Measurements from ENCODE around the gene MELTF.

MELTF gene

GRCh38 chr3:196969660-196970546, 59.7 kb downstream of the MELTF start:
- Histone ChIP-seq H3K4me1 (ENCODE audit: control insufficient read depth, insufficient read depth, low read length) (no peaks in the 10 kb centered on the region; the same call in 1 of the 2 replicates), H3K27ac (ENCODE audit: low read depth, low read length) (no peak overlapping the region), H3K9ac (ENCODE audit: low read depth, low read length) (no peak overlapping the region), H3K36me3 (ENCODE audit: control insufficient read depth, insufficient read depth, low read length) (no peaks in the 10 kb centered on the region), H3K4me3 (ENCODE audit: low read depth, low read length) (peak overlapping the region; percentile 62; the same call in 1 of the 2 replicates), H3K9me3 (ENCODE audit: control insufficient read depth, insufficient read depth, low read length) (peaks cover 4% of the 10 kb centered on the region; the same call in 1 of the 2 replicates), H3K27me3 (ENCODE audit: control insufficient read depth, insufficient read depth, low read length) (peaks cover 67% of the 10 kb centered on the region)

- Histone ChIP-seq H3K27ac (ENCODE audit: low read depth, low read length) (no peak overlapping the region), H3K9ac (ENCODE audit: low read depth, low read length) (no peak overlapping the region), H3K27me3 (ENCODE audit: control insufficient read depth, insufficient read depth, low read length) (peaks cover 70% of the 10 kb centered on the region), H3K4me1 (ENCODE audit: control insufficient read depth, insufficient read depth, low read length) (no peaks in the 10 kb centered on the region; the same call in 1 of the 2 replicates), H3K36me3 (ENCODE audit: control insufficient read depth, insufficient read depth, low read length) (no peaks in the 10 kb centered on the region), H3K9me3 (ENCODE audit: control insufficient read depth, insufficient read depth, low read length) (peaks cover 4% of the 10 kb centered on the region; the same call in 1 of the 2 replicates), H3K4me3 (ENCODE audit: low read depth, low read length) (peak overlapping the region; percentile 62)
These were observed 60.4 kb downstream of the MELTF start for GRCh38 chr3:196969134-196969659.

- Histone ChIP-seq H3K9ac (ENCODE audit: low read depth, low read length) (no peak within 1 kb of the TSS), H3K27ac (ENCODE audit: low read depth, low read length) (no peak within 1 kb of the TSS), H3K4me3 (ENCODE audit: low read depth, low read length) (peak within 1 kb of the TSS; percentile 62), H3K36me3 (ENCODE audit: control insufficient read depth, insufficient read depth, low read length) (no peaks in the 10 kb centered on the region), H3K27me3 (ENCODE audit: control insufficient read depth, insufficient read depth, low read length) (peaks cover 72% of the 10 kb centered on the region), H3K4me1 (ENCODE audit: control insufficient read depth, insufficient read depth, low read length) (no peaks in the 10 kb centered on the region; the same call in 1 of the 2 replicates), H3K9me3 (ENCODE audit: control insufficient read depth, insufficient read depth, low read length) (peaks cover 4% of the 10 kb centered on the region; the same call in 1 of the 2 replicates)
These were observed 61.1 kb downstream of the MELTF start, which contains the start of gene PIGZ for GRCh38 chr3:196968233-196969133. PIGZ (minus strand) TSS chr3:196968833; CDS start chr3:196952031, 16,802 bp downstream.

GRCh38 chr3:196967412-196968232, 62.0 kb downstream of the MELTF start:
- Histone ChIP-seq H3K9me3 (ENCODE audit: control insufficient read depth, insufficient read depth, low read length) (peaks cover 4% of the 10 kb centered on the region; the same call in 1 of the 2 replicates), H3K4me3 (ENCODE audit: low read depth, low read length) (peak overlapping the region; percentile 23; the same call in 1 of the 2 replicates), H3K4me1 (ENCODE audit: control insufficient read depth, insufficient read depth, low read length) (no peaks in the 10 kb centered on the region; the same call in 1 of the 2 replicates), H3K9ac (ENCODE audit: low read depth, low read length) (no peak overlapping the region), H3K36me3 (ENCODE audit: control insufficient read depth, insufficient read depth, low read length) (no peaks in the 10 kb centered on the region), H3K27ac (ENCODE audit: low read depth, low read length) (no peak overlapping the region), H3K27me3 (ENCODE audit: control insufficient read depth, insufficient read depth, low read length) (peaks cover 73% of the 10 kb centered on the region)

GRCh38 chr3:196966526-196967401, 62.9 kb downstream of the MELTF start:
- peaks cover 4% of the 10 kb centered on the region; the same call in 1 of the 2 replicates for H3K9me3 ChIP-seq (ENCODE audit: control insufficient read depth, insufficient read depth, low read length)
- peaks cover 73% of the 10 kb centered on the region for H3K27me3 ChIP-seq (ENCODE audit: control insufficient read depth, insufficient read depth, low read length)
- no peaks in the 10 kb centered on the region; the same call in 1 of the 2 replicates for H3K4me1 ChIP-seq (ENCODE audit: control insufficient read depth, insufficient read depth, low read length)
- no peak overlapping the region for H3K9ac ChIP-seq (ENCODE audit: low read depth, low read length)
- H3K36me3 ChIP-seq (ENCODE audit: control insufficient read depth, insufficient read depth, low read length) = no peaks in the 10 kb centered on the region
- H3K4me3 ChIP-seq (ENCODE audit: low read depth, low read length) = peak overlapping the region; percentile 23; the same call in 1 of the 2 replicates
- H3K27ac ChIP-seq (ENCODE audit: low read depth, low read length) = no peak overlapping the region

GRCh38 chr3:196965804-196966173, 63.8 kb downstream of the MELTF start:
- Histone ChIP-seq H3K9me3 (ENCODE audit: control insufficient read depth, insufficient read depth, low read length) (no peaks in the 10 kb centered on the region), H3K4me3 (ENCODE audit: low read depth, low read length) (no peak overlapping the region), H3K4me1 (ENCODE audit: control insufficient read depth, insufficient read depth, low read length) (no peaks in the 10 kb centered on the region; the same call in 1 of the 2 replicates), H3K27ac (ENCODE audit: low read depth, low read length) (no peak overlapping the region), H3K27me3 (ENCODE audit: control insufficient read depth, insufficient read depth, low read length) (peaks cover 65% of the 10 kb centered on the region), H3K36me3 (ENCODE audit: control insufficient read depth, insufficient read depth, low read length) (no peaks in the 10 kb centered on the region), H3K9ac (ENCODE audit: low read depth, low read length) (no peak overlapping the region)

GRCh38 chr3:196965112-196965803, 64.4 kb downstream of the MELTF start:
- no peak overlapping the region for H3K27ac ChIP-seq (ENCODE audit: low read depth, low read length)
- H3K9me3 ChIP-seq (ENCODE audit: control insufficient read depth, insufficient read depth, low read length) = no peaks in the 10 kb centered on the region
- peaks cover 60% of the 10 kb centered on the region for H3K27me3 ChIP-seq (ENCODE audit: control insufficient read depth, insufficient read depth, low read length)
- H3K4me3 ChIP-seq (ENCODE audit: low read depth, low read length) = no peak overlapping the region
- no peaks in the 10 kb centered on the region for H3K36me3 ChIP-seq (ENCODE audit: control insufficient read depth, insufficient read depth, low read length)
- H3K4me1 ChIP-seq (ENCODE audit: control insufficient read depth, insufficient read depth, low read length) = no peaks in the 10 kb centered on the region; the same call in 1 of the 2 replicates
- H3K9ac ChIP-seq (ENCODE audit: low read depth, low read length) = no peak overlapping the region

GRCh38 chr3:196963631-196963953, 66.0 kb downstream of the MELTF start:
- no peak overlapping the region for H3K9ac ChIP-seq (ENCODE audit: low read depth, low read length)
- H3K27me3 ChIP-seq (ENCODE audit: control insufficient read depth, insufficient read depth, low read length) = peaks cover 43% of the 10 kb centered on the region
- no peak overlapping the region for H3K4me3 ChIP-seq (ENCODE audit: low read depth, low read length)
- no peaks in the 10 kb centered on the region for H3K36me3 ChIP-seq (ENCODE audit: control insufficient read depth, insufficient read depth, low read length)
- no peaks in the 10 kb centered on the region for H3K9me3 ChIP-seq (ENCODE audit: control insufficient read depth, insufficient read depth, low read length)
- no peak overlapping the region for H3K27ac ChIP-seq (ENCODE audit: low read depth, low read length)
- H3K4me1 ChIP-seq (ENCODE audit: control insufficient read depth, insufficient read depth, low read length) = no peaks in the 10 kb centered on the region; the same call in 1 of the 2 replicates

GRCh38 chr3:196962930-196963630, 66.5 kb downstream of the MELTF start:
- Histone ChIP-seq H3K27ac (ENCODE audit: low read depth, low read length) (no peak overlapping the region), H3K9me3 (ENCODE audit: control insufficient read depth, insufficient read depth, low read length) (no peaks in the 10 kb centered on the region), H3K4me3 (ENCODE audit: low read depth, low read length) (no peak overlapping the region), H3K4me1 (ENCODE audit: control insufficient read depth, insufficient read depth, low read length) (no peaks in the 10 kb centered on the region; the same call in 1 of the 2 replicates), H3K9ac (ENCODE audit: low read depth, low read length) (no peak overlapping the region), H3K27me3 (ENCODE audit: control insufficient read depth, insufficient read depth, low read length) (peaks cover 38% of the 10 kb centered on the region), H3K36me3 (ENCODE audit: control insufficient read depth, insufficient read depth, low read length) (no peaks in the 10 kb centered on the region)

Data from HUES48 (cell line).